SK-N-SH treated with all-trans-retinoic acid at 6 μM for 48 hours (cell line): ENCODE measurements around the gene MTA1.

ENCODE experiments used
- ATAC-seq: fragments of 200-7000 bp; cut with Tn5 transposase; 3 replicates; pipeline ENCODE4 v1.9.1; 2020; ENCODE audit warnings: mild to moderate bottlenecking, moderate library complexity
- BACH2 ChIP-seq: fragments of 250-450 bp; sonication (Bioruptor Pico); IDR thresholded peaks from 2 replicates; pipeline ENCODE4 v1.9.0; 2021; ENCODE audit warnings: mild to moderate bottlenecking, borderline replicate concordance
- CSDC2 ChIP-seq: fragments of 250-450 bp; sonication (Bioruptor Pico); IDR thresholded peaks from 2 replicates; pipeline ENCODE4 v1.5.0; 2020; ENCODE audit warnings: mild to moderate bottlenecking, moderate library complexity
- ESRRG ChIP-seq: fragments of 250-450 bp; sonication (Bioruptor Pico); IDR thresholded peaks from 2 replicates; pipeline ENCODE4 v1.6.1; 2021; ENCODE audit warnings: mild to moderate bottlenecking
- GLIS3 ChIP-seq: fragments of 250-450 bp; sonication (Bioruptor Pico); IDR thresholded peaks from 2 replicates; pipeline ENCODE4 v1.5.0; 2020; ENCODE audit warnings: mild to moderate bottlenecking, moderate library complexity
- ISL1 ChIP-seq: fragments of 250-450 bp; sonication (Bioruptor Pico); IDR thresholded peaks from 2 replicates; pipeline ENCODE4 v2.1.2; 2022; ENCODE audit warnings: mild to moderate bottlenecking, moderate library complexity
- OSR1 ChIP-seq: fragments of 250-450 bp; sonication (Bioruptor Pico); IDR thresholded peaks from 2 replicates; pipeline ENCODE4 v1.8.0; 2022; ENCODE audit warnings: moderate library complexity, mild to moderate bottlenecking, inconsistent platforms
- PPARA ChIP-seq: fragments of 250-450 bp; sonication (Bioruptor Pico); IDR thresholded peaks from 2 replicates; pipeline ENCODE4 v1.5.0; 2020; ENCODE audit warnings: mild to moderate bottlenecking, borderline replicate concordance
- RARB ChIP-seq: fragments of 250-450 bp; sonication (Bioruptor Pico); IDR thresholded peaks from 2 replicates; pipeline ENCODE4 v1.8.0; 2021; ENCODE audit warnings: mild to moderate bottlenecking, moderate library complexity
- SNAI2 ChIP-seq: fragments of 250-450 bp; sonication (Bioruptor Pico); IDR thresholded peaks from 2 replicates; pipeline ENCODE4 v1.5.0; 2020; ENCODE audit warnings: mild to moderate bottlenecking, moderate library complexity
- TCF4 ChIP-seq: fragments of 250-450 bp; sonication (Bioruptor Pico); IDR thresholded peaks from 2 replicates; pipeline ENCODE4 v1.8.0; 2021; ENCODE audit warnings: mild to moderate bottlenecking, moderate library complexity, borderline replicate concordance
- TOX ChIP-seq: fragments of 250-450 bp; sonication (Bioruptor Pico); IDR thresholded peaks from 2 replicates; pipeline ENCODE4 v1.8.0; 2021; ENCODE audit warnings: mild to moderate bottlenecking, moderate library complexity, borderline replicate concordance
- ZC3H10 ChIP-seq: fragments of 250-450 bp; sonication (Bioruptor Pico); IDR thresholded peaks from 2 replicates; pipeline ENCODE4 v1.5.1; 2021; ENCODE audit warnings: mild to moderate bottlenecking, moderate library complexity
- ZFP3 ChIP-seq: fragments of 250-450 bp; sonication (Bioruptor Pico); IDR thresholded peaks from 2 replicates; pipeline ENCODE4 v1.5.0; 2020; ENCODE audit warnings: mild to moderate bottlenecking, moderate library complexity
- ZFP30 ChIP-seq: fragments of 450-650 bp; formaldehyde crosslinking; IDR thresholded peaks from 2 replicates; pipeline ENCODE4 v1.5.0; 2022; ENCODE audit warnings: mild to moderate bottlenecking, moderate library complexity
- ZNF565 ChIP-seq: fragments of 450-650 bp; formaldehyde crosslinking; conservative IDR thresholded peaks from 2 replicates; pipeline ENCODE4 v1.5.0; 2020; ENCODE audit warnings: low read depth, mild to moderate bottlenecking, moderate library complexity
- ZNF70 ChIP-seq: fragments of 450-650 bp; formaldehyde crosslinking; IDR thresholded peaks from 2 replicates; pipeline ENCODE4 v1.5.0; 2020; ENCODE audit warnings: mild to moderate bottlenecking, moderate library complexity
- ZNF8 ChIP-seq: fragments of 450-650 bp; formaldehyde crosslinking; IDR thresholded peaks from 2 replicates; pipeline ENCODE4 v1.5.0; 2020; ENCODE audit warnings: mild to moderate bottlenecking, moderate library complexity
- TF ChIP-seq, protein P1 (sequence below): fragments of 250-450 bp; sonication (Bioruptor Pico); IDR thresholded peaks from 2 replicates; pipeline ENCODE4 v1.5.0; 2020; ENCODE audit warnings: mild to moderate bottlenecking, moderate library complexity
- TF ChIP-seq, protein P2 (sequence below): fragments of 250-450 bp; sonication (Bioruptor Pico); IDR thresholded peaks from 2 replicates; pipeline ENCODE4 v1.5.1; 2020; ENCODE audit warnings: low read depth, mild to moderate bottlenecking, moderate library complexity
- TF ChIP-seq, protein P3 (sequence below): fragments of 250-450 bp; sonication (Bioruptor Pico); IDR thresholded peaks from 2 replicates; pipeline ENCODE4 v1.5.1; 2021; ENCODE audit warnings: mild to moderate bottlenecking, moderate library complexity
- TF ChIP-seq, protein P4 (sequence below): fragments of 250-450 bp; sonication (Bioruptor Pico); IDR thresholded peaks from 2 replicates; pipeline ENCODE4 v1.8.0; 2020; ENCODE audit warnings: mild to moderate bottlenecking, moderate library complexity, borderline replicate concordance

The MTA1 gene

DNA sequence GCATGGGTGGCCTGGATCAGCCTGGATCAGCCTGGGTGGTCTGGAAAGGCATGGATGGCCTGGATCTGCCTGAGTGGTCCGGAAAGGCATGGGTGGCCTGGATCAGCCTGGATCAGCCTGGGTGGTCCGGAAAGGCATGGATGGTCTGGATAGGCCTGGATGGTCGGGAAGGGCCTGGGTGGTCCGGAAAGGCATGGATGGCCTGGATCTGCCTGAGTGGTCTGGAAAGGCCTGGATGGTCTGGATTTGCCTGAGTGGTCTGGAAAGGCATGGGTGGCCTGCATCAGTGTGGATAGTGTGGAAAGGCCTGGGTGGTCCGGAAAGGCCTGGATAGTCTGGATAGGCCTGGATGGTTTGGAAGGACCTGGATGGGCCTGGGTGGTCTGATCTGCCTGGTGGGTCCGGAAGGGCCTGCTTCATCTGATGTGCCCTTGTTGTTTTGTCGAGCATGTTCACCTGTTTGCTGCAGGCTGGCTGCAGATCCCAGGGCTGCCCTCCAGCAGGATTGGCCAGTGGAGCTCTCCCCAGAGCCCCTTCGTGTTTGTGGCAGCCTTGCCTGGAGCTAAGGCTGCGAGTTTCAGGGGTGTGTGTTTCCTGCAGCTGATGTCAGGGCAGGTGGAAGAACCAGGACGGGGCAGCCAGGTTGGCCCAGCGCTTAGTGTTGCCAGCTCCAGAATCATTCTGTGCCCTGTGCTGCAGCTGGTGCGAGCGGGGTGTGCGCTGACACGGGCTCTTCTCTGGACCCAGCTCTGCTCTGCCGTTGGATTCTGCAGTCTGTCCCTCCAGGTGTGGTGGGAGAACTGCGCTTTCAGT is 40.5 kb upstream of the MTA1 start:
- no peak for ATAC-seq
- TF ChIP-seq, protein P1, sequence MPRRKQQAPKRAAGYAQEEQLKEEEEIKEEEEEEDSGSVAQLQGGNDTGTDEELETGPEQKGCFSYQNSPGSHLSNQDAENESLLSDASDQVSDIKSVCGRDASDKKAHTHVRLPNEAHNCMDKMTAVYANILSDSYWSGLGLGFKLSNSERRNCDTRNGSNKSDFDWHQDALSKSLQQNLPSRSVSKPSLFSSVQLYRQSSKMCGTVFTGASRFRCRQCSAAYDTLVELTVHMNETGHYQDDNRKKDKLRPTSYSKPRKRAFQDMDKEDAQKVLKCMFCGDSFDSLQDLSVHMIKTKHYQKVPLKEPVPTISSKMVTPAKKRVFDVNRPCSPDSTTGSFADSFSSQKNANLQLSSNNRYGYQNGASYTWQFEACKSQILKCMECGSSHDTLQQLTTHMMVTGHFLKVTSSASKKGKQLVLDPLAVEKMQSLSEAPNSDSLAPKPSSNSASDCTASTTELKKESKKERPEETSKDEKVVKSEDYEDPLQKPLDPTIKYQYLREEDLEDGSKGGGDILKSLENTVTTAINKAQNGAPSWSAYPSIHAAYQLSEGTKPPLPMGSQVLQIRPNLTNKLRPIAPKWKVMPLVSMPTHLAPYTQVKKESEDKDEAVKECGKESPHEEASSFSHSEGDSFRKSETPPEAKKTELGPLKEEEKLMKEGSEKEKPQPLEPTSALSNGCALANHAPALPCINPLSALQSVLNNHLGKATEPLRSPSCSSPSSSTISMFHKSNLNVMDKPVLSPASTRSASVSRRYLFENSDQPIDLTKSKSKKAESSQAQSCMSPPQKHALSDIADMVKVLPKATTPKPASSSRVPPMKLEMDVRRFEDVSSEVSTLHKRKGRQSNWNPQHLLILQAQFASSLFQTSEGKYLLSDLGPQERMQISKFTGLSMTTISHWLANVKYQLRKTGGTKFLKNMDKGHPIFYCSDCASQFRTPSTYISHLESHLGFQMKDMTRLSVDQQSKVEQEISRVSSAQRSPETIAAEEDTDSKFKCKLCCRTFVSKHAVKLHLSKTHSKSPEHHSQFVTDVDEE = no peak
- TF ChIP-seq ZC3H10 (CRISPR knock-in tag) (no peak), SNAI2 (CRISPR knock-in tag) (no peak), ZNF8 (CRISPR knock-in tag) (no peak), CSDC2 (CRISPR knock-in tag) (no peak), BACH2 (CRISPR knock-in tag) (no peak), GLIS3 (CRISPR knock-in tag) (no peak), ZNF70 (CRISPR knock-in tag) (no peak), TCF4 (CRISPR knock-in tag) (no peak), TOX (no peak), RARB (no peak), ESRRG (CRISPR knock-in tag) (no peak), ZNF565 (CRISPR knock-in tag) (no peak)
- TF ChIP-seq, protein P2, sequence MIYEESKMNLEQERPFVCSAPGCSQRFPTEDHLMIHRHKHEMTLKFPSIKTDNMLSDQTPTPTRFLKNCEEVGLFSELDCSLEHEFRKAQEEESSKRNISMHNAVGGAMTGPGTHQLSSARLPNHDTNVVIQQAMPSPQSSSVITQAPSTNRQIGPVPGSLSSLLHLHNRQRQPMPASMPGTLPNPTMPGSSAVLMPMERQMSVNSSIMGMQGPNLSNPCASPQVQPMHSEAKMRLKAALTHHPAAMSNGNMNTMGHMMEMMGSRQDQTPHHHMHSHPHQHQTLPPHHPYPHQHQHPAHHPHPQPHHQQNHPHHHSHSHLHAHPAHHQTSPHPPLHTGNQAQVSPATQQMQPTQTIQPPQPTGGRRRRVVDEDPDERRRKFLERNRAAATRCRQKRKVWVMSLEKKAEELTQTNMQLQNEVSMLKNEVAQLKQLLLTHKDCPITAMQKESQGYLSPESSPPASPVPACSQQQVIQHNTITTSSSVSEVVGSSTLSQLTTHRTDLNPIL (CRISPR knock-in tag) = no peak
- TF ChIP-seq, protein P3, sequence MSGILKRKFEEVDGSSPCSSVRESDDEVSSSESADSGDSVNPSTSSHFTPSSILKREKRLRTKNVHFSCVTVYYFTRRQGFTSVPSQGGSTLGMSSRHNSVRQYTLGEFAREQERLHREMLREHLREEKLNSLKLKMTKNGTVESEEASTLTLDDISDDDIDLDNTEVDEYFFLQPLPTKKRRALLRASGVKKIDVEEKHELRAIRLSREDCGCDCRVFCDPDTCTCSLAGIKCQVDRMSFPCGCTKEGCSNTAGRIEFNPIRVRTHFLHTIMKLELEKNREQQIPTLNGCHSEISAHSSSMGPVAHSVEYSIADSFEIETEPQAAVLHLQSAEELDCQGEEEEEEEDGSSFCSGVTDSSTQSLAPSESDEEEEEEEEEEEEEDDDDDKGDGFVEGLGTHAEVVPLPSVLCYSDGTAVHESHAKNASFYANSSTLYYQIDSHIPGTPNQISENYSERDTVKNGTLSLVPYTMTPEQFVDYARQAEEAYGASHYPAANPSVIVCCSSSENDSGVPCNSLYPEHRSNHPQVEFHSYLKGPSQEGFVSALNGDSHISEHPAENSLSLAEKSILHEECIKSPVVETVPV (CRISPR knock-in tag) = no peak

DNA sequence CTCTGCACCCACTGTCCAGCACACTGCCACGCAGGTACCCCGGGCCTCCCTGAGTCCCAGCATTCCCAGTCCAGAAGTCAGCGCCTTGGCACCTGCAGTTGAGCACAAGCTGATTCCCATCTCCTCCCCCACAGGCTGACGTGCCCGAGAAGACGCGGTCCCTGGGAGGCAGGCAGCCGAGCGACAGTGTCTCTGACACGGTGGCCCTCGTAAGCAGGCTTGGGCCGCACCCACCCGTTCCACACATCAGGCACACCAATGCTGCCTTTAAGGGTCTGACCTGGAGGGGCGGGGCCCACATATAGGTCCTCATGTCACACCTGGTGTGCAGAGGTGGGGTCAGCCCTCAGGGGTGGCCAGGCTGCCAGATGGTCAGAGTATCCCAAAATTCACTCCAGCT is 39.7 kb upstream of the MTA1 start:
- no peak for ATAC-seq

More for the DNA sequence above, 39.7 kb upstream of the MTA1 start:
- TF ChIP-seq, protein P3 (CRISPR knock-in tag) = no peak
- TF ChIP-seq TOX = no peak
- no peak for TF ChIP-seq ZNF8 (CRISPR knock-in tag)
- no peak for TF ChIP-seq ZFP3 (CRISPR knock-in tag)
- no peak for TF ChIP-seq ISL1 (CRISPR knock-in tag)
- TF ChIP-seq ESRRG (CRISPR knock-in tag) = no peak
- TF ChIP-seq, protein P1 = no peak
- TF ChIP-seq ZFP30 (CRISPR knock-in tag) = no peak
- no peak for TF ChIP-seq ZNF70 (CRISPR knock-in tag)
- TF ChIP-seq ZNF565 (CRISPR knock-in tag) = no peak
- TF ChIP-seq, protein P4, sequence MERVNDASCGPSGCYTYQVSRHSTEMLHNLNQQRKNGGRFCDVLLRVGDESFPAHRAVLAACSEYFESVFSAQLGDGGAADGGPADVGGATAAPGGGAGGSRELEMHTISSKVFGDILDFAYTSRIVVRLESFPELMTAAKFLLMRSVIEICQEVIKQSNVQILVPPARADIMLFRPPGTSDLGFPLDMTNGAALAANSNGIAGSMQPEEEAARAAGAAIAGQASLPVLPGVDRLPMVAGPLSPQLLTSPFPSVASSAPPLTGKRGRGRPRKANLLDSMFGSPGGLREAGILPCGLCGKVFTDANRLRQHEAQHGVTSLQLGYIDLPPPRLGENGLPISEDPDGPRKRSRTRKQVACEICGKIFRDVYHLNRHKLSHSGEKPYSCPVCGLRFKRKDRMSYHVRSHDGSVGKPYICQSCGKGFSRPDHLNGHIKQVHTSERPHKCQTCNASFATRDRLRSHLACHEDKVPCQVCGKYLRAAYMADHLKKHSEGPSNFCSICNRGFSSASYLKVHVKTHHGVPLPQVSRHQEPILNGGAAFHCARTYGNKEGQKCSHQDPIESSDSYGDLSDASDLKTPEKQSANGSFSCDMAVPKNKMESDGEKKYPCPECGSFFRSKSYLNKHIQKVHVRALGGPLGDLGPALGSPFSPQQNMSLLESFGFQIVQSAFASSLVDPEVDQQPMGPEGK (CRISPR knock-in tag) = no peak
- TF ChIP-seq GLIS3 (CRISPR knock-in tag) = no peak
- no peak for TF ChIP-seq TCF4 (CRISPR knock-in tag)
- TF ChIP-seq PPARA (CRISPR knock-in tag) = no peak
- TF ChIP-seq ZC3H10 (CRISPR knock-in tag) = no peak
- TF ChIP-seq OSR1 (CRISPR knock-in tag) = no peak
